Embryonic facial prominence (tissue), 1 donor: Measurements from ENCODE around the gene THBS2.
"Not testable (repeated sequence)": the region's sequence is repeated elsewhere in the genome, so short reads cannot be mapped to it uniquely, and the experiment has no call there.

Experiments
- DNase-seq: peaks from one replicate; pipeline ENCODE4 v3.0.0-alpha.2; 2016; ENCODE audit errors: extremely low spot score

The THBS2 gene

GRCh38 chr6:169271877-169272216 is 18.2 kb upstream of the THBS2 start:
- no peak for DNase-seq

GRCh38 chr6:169271158-169271876 is 17.7 kb upstream of the THBS2 start:
- DNase-seq = no peak

GRCh38 chr6:169270077-169270380 is 16.4 kb upstream of the THBS2 start:
- not testable (repeated sequence) for DNase-seq

- DNase-seq = no peak
Measured at GRCh38 chr6:169269180-169270076, 15.8 kb upstream of the THBS2 start.

GRCh38 chr6:169268276-169268675 is 14.6 kb upstream of the THBS2 start:
- no peak for DNase-seq

- DNase-seq = no peak
Measured at GRCh38 chr6:169266746-169267591, 13.3 kb upstream of the THBS2 start.

- DNase-seq = no peak
Measured at GRCh38 chr6:169266261-169266660, 12.6 kb upstream of the THBS2 start.

GRCh38 chr6:169265486-169266131 is 12.0 kb upstream of the THBS2 start:
- no peak for DNase-seq

- DNase-seq = no peak
Measured at GRCh38 chr6:169263836-169264608, 10.4 kb upstream of the THBS2 start.

GRCh38 chr6:169263374-169263773 is 9.7 kb upstream of the THBS2 start:
- no peak for DNase-seq

- DNase-seq = not testable (repeated sequence)
Measured at GRCh38 chr6:169262602-169263001, 9.0 kb upstream of the THBS2 start.

GRCh38 chr6:169256518-169256917 is 2.9 kb upstream of the THBS2 start:
- DNase-seq = no peak

GRCh38 chr6:169256061-169256460 is 2.4 kb upstream of the THBS2 start:
- no peak for DNase-seq

- DNase-seq = no peak
Measured at GRCh38 chr6:169255643-169256042, 2.0 kb upstream of the THBS2 start.

GRCh38 chr6:169254456-169255316 is 1.0 kb upstream of the THBS2 start:
- DNase-seq = no peak

GRCh38 chr6:169252505-169253189 is 999 bp downstream of the THBS2 start:
- no peak for DNase-seq

- DNase-seq = no peak
Measured at GRCh38 chr6:169251822-169252504, 1.7 kb downstream of the THBS2 start.

GRCh38 chr6:169251371-169251802 is 2.3 kb downstream of the THBS2 start:
- no peak for DNase-seq

- no peak for DNase-seq
Measured at GRCh38 chr6:169250660-169251059, 3.0 kb downstream of the THBS2 start.
